GM08714 (cell line): ENCODE results near the gene SLC37A2.
"Not testable (repeated sequence)": the region's sequence is repeated elsewhere in the genome, so short reads cannot be mapped to it uniquely, and the experiment has no call there.

Experiments used
- H3K4me3 ChIP-seq: fragments of 200-500 bp; sonication (Bioruptor generic); 2 replicates; pipeline ENCODE4 v1.5.1; 2014; ENCODE audit warnings: mild to moderate bottlenecking, low read length, inconsistent platforms
- ZNF274 ChIP-seq: IDR thresholded peaks from 2 replicates; pipeline ENCODE4 v1.6.1; 2012; ENCODE audit warnings: mild to moderate bottlenecking, low read depth, low read length

Gene SLC37A2

DNA sequence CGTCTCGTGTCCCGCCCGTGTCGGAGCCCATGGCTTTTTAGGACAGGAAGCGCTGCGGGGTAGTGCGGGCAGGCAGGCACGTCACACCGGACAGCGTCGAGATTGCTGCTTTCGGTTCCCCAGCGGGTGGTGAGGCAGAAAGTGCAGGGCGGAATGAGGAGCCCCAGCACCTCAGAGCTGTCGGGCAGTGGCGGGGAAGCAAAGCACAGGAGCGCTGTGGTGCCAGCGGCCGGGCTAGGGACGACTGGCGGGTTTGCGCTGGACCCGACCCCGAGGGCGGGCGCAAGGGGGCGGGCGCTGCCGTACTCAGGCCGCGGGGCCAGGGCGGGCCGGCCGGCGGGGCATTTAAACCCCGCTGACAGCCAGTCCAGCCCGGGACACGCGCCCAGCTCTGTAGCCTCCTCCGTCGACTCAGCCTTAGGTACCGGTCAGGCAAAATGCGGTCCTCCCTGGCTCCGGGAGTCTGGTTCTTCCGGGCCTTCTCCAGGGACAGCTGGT lies at the start of gene SLC37A2:
TSS of gene SLC37A2 (plus strand) at position 375 of the 498 bp plus-strand sequence. CDS start at position 438, 63 bp downstream.
- TF ChIP-seq ZNF274 = no peak
- H3K4me3 ChIP-seq = peak within 1 kb of the TSS; percentile 67; the same call in 1 of the 2 replicates

DNA sequence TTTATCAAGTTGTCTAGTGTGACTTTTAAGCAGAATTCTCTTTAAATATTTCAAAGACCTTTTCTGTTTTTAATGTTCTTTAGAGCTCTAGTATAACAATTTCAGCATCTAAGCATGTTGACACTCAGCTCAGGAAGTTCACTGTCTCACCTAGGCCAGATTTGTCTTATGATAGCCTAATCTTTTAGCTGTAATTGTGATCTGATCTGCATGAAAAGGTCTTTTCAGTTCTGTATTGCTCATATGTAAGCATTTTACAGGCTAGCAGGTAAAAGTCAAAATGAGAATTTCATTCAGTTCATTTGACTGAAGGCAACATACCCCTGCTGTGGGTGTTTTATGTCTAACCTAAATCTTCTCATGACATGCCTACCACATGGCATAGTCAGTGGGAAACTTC lies 46.7 kb upstream of the SLC37A2 start:
- no peak overlapping the region for H3K4me3 ChIP-seq
- no peak for TF ChIP-seq ZNF274

DNA sequence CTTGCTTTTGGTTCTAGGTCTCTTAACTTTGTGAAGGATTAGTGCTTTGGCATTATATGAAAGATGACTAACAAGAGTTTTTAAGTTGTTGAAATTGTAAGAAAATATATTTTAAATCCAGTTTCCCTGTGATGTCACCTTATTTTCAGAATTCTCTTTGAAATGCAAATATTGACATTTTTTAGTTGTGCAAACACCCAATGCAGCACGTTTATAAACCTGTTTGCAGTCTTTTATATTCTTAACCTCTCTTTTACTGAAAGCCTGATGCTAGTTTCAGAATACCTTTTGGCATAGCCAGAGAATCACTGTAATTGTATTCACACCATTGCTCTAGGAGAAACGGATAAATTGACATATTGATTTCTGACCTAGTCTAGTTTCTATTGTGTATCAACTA lies 42.8 kb upstream of the SLC37A2 start:
- TF ChIP-seq ZNF274 = no peak
- H3K4me3 ChIP-seq = no peak overlapping the region

DNA sequence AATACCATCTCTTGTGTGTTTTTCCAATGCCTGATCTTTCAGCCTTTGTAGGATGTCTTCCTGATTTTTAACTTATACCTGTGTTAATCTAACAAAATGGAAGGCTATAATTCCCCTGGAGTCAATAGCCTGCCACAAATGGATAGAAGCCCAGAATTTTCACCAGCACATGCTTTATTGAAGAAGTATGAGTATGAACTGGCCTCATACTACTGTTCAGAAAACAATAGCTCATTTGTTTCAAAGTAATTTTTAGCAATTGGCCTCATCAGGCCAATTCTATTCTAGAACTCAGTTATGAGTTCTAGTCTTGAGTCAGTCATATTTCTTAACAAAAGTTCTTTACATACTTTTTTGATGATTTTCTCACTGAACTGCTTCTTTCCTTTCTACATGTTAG lies 40.6 kb upstream of the SLC37A2 start:
- H3K4me3 ChIP-seq = no peak overlapping the region
- TF ChIP-seq ZNF274 = no peak

DNA sequence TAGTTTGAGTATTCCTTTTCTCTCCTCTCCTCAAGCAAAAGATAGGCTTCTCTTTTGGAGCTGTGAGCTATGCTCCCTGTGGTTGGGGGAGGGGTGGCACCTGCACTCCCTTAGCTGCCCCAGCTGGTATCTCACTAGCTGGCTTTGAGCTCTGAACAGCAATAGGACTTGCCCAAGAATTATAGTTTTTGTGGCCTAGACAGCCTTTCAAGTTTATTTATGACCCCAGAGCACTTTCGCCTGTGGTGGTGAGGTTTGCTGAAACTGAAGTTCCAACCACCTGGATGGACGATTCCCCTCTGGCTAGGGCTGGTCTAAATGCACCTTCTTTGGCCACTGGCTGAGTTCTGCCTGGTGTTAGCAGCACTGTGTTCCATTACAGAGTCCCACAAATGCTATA lies 37.1 kb upstream of the SLC37A2 start:
- TF ChIP-seq ZNF274 = no peak
- H3K4me3 ChIP-seq = no peak overlapping the region

DNA sequence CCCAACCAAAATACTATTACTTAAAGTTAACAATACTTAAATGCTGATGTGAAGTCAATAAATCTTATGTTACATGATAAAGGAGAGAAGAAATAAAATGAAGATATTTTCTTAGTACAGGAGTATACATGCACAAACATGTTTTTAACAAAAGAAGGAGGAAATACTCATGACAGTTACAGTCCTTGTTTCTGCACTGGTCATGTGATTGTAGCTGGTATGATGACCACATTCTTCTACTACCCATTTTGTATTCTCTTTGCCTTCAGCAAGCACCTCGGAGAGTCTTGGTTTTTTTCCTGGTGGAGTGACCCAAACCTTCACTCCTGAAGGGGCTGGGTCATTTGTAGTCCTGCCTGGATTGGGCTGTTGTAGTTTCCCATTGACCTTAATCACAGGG lies 33.7 kb upstream of the SLC37A2 start:
- not testable (repeated sequence) for H3K4me3 ChIP-seq

DNA sequence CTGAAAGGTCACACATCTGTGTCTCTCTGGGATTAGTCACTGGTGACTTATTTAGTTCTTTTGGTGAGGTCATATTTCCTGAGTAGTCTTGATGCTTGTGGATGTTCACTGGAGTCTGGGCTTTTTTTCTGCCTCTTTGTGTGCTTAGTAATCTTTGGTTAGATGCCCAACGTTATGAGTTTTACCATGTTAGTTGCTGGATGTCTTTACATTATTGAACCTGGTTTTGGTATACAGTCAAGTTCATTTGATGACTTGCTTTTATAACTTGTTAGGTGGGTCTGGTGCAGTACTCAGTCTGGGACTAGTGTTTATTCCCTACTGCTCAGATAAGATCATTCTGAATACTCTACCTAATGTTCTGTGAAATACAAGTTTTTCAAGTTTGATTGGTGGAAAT lies 26.2 kb upstream of the SLC37A2 start:
- no peak for TF ChIP-seq ZNF274
- no peak overlapping the region for H3K4me3 ChIP-seq

DNA sequence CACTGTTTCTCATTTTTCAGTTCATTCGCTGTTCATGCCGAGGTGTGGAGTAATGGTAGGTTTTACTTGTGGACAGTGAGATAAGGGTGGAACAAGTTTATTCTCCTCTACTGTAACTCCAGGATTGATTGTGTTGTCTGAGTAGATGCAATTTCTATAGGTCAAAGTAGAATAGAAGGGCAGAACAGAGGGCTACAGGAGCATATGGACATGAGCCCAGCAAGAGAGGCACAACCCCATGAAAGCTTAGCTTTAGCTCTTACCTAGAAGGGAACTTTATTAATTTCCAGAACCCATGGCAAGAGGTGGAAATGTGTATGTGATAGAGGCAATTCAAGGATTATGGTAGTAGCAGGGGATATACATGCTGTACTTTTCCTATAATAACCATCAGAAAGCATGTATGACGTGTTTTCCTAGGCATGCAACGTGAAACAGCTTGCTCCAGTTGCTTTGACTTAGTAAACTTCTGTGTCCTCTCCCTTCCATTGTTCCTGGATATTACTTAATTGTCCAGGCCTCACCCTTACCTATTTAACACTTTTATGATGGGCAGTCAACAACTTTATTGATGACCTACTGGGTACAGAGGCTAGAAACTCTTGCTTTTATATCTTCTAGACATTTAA lies 13.8 kb upstream of the SLC37A2 start:
- H3K4me3 ChIP-seq = no peak overlapping the region
- TF ChIP-seq ZNF274 = no peak

DNA sequence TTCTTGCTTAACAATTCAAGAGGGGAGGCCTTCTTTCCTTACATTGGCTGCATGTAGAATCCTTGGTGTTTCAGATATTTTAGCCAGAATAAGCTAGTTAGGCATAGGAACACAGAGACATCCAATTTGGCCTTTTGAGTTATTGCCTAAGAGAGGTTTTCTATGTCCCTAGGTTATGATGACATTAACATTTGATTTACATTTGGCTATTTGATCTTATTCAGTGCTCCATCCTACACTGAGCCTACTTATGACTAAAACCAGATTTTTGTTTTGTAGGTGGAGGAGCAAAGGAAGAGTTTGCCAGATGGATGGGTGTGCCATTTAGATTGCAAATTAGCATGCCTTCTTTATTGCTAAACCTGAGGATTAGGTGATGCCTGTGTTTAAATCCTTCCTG lies 11.1 kb upstream of the SLC37A2 start:
- no peak overlapping the region for H3K4me3 ChIP-seq
- TF ChIP-seq ZNF274 = no peak

DNA sequence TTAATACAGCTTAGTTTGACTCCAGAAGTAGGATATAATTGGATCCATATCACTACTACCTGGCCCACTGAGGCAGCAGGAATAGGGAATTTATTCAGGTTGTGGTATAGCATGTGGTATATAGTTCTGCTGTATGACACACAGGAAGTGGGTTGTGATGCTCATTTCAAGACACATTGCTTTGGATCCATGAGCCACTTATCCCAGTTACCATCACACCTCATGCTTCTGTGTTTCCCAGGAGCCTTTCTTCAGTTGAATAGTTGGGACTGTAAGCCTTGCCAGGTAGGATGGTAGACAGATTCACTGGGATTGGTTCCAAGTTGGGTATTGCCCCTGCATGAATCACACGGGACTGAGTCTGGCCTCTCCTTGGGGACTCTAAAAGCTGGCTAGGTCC lies 9.9 kb upstream of the SLC37A2 start:
- no peak for TF ChIP-seq ZNF274
- no peak overlapping the region for H3K4me3 ChIP-seq

DNA sequence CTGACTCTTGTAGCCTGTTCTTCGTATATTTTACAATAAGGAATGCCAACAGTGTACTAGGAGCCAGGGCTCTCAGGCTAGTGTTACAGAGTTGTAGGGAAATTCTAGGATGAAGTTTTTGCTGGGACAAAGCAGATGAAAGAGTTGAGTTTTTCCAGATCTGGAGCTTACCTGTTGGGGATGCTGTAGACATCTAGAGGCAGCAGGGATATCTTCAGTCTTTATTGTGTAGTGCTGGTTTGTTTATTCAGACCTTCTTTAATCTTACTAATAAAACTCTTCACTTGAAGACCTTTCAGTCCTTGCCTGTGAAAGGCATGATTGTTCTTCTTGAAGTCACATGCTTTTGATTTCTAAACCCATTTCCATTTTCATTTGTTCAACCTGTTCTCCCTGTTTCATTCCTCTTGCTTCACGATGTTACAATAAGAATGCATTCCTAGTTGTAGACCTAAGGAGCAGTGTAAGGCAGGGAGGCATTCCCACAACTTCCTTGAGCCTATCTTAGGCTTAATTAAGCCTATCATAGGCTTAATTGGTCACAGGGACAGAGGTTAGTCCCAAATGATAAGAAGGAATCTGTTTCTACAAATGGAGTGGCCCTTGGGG lies 7.9 kb upstream of the SLC37A2 start:
- no peak for TF ChIP-seq ZNF274

DNA sequence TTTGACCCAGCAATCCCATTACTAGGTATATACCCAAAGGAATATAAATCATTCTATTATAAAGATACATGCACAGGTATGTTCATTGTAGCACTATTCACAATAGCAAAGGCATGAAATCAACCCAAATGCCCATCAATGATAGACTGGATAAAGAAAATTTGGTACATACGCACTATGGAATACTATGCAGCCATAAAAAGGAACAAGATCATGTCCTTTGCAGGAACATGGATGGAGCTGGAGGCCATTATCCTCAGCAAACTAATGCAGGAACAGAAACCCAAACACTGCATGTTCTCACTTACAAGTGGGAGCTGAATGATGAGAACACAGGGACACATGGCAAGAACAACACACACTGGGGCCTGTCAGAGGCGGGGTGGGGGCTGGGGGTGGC lies 7.0 kb upstream of the SLC37A2 start:
- not testable (repeated sequence) for H3K4me3 ChIP-seq

More for the DNA sequence above, 7.9 kb upstream of the SLC37A2 start:
- no peak overlapping the region for H3K4me3 ChIP-seq

DNA sequence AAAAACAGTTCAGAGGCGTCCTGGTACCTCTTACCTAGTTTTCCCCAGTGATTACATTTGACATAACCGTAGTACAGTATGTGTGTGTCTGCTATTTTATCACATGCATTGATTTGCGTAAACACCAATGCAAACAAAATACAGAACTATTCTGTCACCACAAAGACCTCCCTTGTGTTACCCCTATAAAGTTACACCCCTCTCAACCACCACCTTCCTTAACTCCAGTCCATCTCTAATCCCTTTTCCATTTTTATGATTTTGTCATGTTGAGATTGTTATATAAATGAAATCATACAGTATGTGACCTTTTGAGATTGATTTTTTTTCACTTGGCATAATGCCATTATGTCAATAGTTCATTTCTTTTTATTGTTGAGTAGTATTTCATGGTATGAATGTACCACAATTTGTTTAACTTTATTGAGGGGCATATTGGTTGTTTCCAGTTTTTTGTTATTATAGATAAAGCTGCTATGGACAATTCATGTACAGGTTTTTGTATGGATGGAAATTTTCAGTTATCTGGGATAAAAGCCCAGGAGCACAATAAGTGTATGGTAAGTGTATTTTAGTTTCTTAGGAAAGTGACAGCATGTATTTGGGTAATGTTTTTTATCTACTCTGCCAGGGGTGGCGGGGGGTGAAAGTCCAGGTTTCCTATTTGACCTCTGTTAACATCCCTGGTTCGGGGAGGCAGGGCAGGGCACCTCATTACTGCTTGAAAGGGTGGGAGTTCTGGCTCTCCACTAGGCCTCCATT lies 6.0 kb upstream of the SLC37A2 start:
- no peak overlapping the region for H3K4me3 ChIP-seq
- TF ChIP-seq ZNF274 = no peak

DNA sequence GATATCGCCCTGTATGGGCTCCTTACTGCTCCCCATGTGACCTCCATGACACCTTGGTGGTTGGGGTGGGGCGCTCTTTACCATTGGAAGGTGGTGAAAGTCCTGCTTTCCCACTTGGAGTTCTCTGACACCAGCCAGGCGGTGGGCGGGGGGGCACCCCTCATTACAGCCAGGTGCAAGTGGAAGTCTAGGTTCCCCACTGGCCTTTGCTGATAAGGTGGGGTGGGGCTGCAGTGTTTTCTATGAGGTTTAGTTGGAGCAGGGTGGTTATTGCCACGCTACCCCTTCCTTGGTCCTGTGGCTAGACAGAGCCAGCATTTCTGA lies 5.5 kb upstream of the SLC37A2 start:
- TF ChIP-seq ZNF274 = no peak
- no peak overlapping the region for H3K4me3 ChIP-seq

DNA sequence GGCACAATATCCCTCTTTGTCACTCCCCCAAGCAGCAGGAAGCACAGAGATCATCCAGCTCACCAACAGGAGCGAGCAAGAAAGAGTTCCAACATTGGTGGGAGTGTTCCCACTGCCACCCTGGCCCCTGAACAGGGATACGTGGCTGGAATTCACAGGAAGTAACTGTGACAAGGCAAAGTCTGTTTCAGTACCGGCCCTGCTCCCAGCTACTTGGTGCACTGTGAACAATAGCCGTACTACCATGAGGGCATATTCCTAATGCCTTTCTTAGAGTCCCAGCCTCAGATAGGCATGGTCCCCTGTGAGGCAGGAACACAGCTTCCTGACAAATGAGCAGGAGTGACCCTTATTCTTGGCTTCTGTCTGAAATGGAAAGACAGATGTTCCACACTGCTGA lies 1.8 kb upstream of the SLC37A2 start:
- no peak overlapping the region for H3K4me3 ChIP-seq
- TF ChIP-seq ZNF274 = no peak

DNA sequence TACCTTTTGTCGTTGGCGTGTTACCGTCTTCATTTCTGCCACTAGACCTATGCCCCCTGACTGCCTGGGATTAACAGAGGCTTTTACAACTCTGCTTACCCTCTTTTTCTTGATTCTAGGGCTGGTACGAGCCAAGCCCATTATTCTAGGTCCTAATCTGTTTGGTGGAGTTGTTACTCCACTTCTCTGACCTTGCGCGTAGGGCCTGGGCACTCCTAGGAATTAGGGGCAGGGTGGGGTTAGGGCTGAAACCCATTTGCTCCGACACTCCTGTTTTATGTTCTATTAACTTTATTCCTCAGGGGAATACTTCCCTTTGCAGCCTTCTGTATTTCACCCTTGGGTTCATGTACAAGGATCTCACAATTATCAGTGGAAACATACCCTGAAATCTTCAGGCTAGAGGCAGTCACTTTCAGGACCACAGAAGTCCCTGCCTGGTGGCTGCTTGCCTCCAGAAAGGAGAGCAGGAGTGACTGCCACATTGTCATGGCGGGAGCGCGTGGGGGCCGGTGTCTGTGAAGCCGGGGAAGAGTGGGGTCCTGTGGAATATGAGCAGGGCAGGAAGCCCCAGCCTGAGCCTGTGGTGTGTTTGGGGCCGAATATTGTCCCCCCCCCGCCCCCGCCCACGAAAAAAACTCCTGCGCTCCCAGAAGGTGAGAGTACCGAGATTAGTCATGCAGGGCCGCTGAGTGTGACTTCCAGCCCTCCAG lies 731 bp upstream of the SLC37A2 start:
- TF ChIP-seq ZNF274 = no peak
- peak overlapping the region; percentile 67; the same call in 1 of the 2 replicates for H3K4me3 ChIP-seq
